Amniotic epithelial cell (primary cell): ENCODE data around the gene ABCD1.
A peak's percentile ranks its signal among the peaks of the same experiment; 100 is the strongest.
"Not testable (repeated sequence)": the region's sequence is repeated elsewhere in the genome, so short reads cannot be mapped to it uniquely, and the experiment has no call there.

ENCODE experiments used
- DNase-seq: peaks from one replicate; pipeline ENCODE4 v3.0.0-alpha.2; 2010; ENCODE audit warnings: low read depth

ABCD1 gene

GRCh38 chrX:153724252-153725038, at the start of gene ABCD1, which contains the start of gene BCAP31:
ABCD1 (plus strand) TSS chrX:153724856; CDS start chrX:153725267, 411 bp downstream.
BCAP31 (minus strand) TSS chrX:153724387; CDS start chrX:153723244, 1,143 bp downstream.
- DNase-seq, result peak; percentile 66

- no peak for DNase-seq
These were observed 43.5 kb upstream of the ABCD1 start for GRCh38 chrX:153681175-153681574.

DNA sequence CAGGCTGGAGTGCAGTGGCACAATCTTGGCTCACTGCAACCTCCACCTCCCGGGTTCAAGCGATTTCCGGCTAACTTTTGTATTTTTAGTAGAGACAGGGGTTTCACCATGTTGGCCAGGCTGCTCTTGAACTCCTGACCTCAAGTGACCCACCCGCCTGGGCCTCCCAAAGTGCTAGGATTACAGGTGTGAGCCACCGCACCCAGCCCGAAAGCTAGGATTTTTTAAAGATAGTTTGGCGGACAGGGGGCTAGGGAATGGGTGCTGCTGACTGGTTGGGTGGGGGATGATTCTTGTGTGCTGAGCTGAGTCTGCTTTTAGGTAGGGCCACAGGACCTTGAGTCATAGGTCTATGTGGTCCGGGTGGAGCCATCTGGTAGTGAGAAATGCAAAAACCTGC, 41.2 kb upstream of the ABCD1 start:
- not testable (repeated sequence) for DNase-seq

GRCh38 chrX:153684467-153685155, 40.0 kb upstream of the ABCD1 start:
- DNase-seq, result no peak

DNA sequence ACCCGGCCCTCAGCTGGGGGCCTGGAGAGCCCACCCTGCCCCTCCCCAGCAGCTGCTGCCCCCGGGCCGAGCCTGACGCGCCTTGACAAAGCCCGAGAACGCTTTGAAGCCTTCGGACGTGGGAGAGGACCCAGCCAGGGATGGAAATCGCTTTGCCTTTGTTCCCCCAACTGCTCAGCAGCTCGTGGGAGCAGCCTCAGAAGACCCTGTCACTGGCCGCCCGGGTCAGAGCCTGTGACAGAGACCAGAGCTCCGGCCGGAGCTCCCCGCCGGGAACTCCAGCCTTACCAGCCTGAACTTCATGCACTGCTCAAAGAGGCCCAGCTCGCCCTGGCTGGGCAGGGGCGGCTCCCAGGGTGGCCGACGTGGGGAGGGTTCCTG, 39.5 kb upstream of the ABCD1 start:
- no peak for DNase-seq

DNA sequence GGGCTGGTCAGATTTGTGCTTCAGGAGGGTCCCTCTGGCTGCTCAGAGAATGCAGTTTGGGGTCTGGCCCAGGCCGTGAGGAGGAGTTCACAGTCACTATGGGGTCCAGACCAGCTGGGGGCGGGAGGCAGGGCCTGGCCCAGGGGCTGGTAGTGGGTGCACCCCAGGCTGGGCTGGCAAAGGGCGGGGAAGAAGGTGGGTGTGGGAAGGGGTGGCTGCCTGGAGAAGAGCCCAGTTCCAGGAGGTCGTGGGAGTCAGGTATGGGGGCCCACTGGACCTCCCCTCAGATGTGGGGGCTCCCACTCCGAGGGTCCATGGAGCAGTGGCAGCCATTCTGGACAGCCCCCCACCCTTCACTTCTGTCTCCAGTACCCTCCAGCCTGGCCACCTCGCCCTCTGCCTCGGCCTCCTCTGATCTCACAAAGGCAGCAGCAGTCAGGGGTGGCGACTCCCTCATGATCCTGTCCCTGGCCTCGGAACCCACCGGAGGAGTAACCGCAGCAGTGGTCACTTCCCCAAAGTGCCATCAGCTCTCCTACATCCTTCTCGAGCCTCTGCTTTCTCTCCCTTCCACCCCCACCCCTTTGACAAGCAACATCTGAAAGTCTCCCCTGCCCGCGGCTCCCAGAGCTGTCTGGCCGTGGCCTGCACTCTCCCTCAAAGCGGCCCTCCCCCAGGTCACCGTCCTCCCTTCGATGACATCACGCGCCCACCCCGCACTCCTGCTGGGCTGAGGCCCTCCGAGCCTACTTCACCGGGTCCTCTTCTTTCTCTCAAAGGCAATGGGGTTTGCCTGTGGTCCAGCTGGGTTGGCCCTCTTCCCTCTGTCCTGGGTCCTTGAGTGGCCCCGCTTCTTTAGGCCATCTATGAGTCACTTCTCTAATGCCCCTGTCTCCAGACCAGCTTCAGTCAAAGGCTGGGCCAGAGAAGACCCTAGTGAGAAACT, 38.6 kb upstream of the ABCD1 start:
- no peak for DNase-seq

- no peak for DNase-seq
These were observed 37.9 kb upstream of the ABCD1 start for GRCh38 chrX:153686711-153687110.

DNA sequence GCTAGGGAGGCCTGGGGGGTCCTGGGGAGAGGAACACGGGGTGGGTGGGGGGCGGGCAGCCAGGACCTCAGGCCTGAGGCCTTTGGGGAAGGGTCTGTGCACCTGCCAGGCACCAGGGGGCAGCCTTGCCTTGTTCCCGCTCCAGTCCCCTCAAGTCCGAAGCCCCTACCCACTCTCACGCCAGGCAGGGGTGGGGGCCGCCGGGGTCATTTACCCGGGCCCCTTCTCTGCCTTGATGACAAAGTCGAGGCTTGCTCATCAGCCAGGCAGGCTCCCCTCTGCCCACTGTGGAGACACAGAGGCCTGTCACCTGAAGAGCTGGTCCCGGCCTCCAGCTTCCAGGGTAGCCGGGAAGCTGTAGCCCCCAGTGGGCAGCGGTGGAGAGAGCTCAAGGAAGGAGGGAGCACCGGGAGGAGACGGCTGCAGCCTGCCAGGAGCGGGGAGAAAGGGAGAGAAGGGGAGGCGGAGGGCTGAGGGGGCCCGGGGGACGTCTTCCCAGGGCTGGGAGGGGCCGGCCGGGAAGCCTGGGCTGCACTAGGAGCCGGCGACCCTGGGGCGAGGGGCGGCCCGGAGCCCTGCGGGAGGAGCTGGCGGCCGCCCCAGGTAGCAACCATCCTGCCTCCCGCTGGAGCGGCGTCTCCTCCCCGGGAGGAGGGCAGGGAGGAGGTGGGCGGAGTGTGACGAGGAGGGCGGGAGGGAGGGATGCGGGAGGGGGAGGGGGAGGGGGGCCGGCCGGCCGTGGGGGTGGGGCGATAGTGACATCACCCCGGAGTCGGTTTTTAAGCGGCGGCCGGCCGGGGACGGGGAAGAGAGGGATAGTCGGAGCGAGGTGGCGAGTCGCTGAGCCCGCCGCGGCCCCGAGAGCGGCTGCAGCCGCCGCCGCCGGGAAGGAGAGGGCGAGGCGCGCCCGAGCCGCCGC, 37.3 kb upstream of the ABCD1 start, which contains the start of gene SLC6A8:
SLC6A8 (plus strand) TSS at position 806 of the 919 bp plus-strand sequence. CDS start 649 bp downstream, outside the sequence.
- peak; percentile 42 for DNase-seq

- no peak for DNase-seq
These were observed 36.6 kb upstream of the ABCD1 start for GRCh38 chrX:153688071-153688470.

- DNase-seq, result no peak
These were observed 36.1 kb upstream of the ABCD1 start for GRCh38 chrX:153688506-153688905.

- no peak for DNase-seq
These were observed 35.6 kb upstream of the ABCD1 start for GRCh38 chrX:153688911-153689590.

DNA sequence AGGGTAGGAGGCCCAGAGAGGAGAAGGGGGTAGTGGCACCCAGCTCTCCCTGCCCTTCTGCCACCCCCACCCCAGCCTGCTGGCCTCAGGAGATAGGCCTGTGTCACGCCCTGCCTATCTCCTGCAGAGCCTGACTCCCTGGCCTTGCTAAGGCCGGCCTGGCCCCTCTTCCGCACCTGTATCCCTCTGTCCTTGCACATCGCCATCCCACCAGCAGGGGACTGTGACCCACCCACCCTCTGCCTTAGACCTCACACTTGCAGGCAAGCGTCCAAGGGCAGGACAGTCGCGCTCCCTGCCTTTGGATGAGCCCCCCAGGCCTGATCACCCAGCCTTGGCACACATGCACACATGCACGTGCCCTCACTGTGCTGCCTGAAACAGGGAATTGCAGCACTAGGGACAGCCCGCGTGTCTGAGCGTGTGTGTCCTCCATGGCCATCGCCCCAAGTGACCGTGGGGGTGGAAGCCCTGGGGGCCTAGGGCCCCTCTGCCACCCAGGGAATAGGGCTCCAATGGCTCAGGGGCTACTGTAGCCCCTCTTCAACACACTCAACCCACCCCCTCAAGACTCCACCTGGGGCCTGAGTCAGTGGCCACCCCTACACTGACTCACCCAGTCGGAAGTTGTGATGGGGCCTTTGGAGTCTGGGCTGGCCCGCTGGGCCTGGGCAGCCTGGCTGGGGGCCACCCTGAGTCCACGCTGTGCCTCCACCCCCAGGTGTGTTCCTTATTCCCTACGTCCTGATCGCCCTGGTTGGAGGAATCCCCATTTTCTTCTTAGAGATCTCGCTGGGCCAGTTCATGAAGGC, 34.8 kb upstream of the ABCD1 start:
- no peak for DNase-seq

DNA sequence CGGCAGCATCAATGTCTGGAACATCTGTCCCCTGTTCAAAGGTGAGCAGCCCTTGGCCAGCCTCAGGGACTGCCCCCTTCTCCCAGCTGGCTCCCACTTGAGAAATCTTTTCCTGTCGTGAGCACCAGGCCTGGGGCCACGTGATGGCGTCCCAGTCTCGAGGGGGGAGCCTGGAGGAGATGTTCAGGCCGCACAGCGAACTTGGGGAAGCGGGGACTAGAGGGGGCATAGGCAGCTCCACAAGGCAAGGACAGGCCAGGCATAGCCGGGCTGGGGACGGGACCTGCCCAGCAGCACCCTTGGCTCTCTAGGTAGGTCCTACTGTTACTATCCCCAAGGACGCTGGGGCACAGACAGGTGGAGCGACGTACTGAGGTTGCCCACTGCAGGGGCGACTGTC, 34.2 kb upstream of the ABCD1 start:
- no peak for DNase-seq

DNA sequence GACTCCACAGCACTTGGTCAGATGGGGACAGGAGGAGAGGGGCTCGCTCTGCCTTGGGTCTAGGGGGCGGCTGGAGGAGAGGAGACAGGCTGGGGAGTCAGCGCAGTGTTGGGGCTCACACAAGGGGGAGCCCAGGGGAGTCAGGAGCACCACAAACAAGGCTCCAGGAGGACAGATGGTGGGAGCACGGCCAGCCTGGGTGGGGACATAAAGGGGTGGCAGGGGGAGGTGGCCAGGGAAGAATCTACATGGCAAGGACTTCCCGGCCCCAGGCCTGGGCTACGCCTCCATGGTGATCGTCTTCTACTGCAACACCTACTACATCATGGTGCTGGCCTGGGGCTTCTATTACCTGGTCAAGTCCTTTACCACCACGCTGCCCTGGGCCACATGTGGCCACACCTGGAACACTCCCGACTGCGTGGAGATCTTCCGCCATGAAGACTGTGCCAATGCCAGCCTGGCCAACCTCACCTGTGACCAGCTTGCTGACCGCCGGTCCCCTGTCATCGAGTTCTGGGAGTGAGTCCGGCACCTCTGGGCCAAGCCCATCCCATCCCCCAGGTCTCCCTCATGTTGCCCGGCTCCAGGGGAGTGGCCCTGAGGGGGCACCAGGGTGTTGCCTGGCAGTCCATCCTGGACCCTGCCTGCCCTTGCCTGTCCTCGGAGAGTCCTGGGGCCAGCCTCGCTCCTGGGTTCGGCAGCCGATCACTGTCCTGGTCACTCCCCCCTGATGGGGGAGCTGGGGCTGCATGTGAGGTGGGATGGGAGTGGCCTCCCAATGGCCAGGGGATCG, 33.4 kb upstream of the ABCD1 start:
- DNase-seq, result not testable (repeated sequence)

DNA sequence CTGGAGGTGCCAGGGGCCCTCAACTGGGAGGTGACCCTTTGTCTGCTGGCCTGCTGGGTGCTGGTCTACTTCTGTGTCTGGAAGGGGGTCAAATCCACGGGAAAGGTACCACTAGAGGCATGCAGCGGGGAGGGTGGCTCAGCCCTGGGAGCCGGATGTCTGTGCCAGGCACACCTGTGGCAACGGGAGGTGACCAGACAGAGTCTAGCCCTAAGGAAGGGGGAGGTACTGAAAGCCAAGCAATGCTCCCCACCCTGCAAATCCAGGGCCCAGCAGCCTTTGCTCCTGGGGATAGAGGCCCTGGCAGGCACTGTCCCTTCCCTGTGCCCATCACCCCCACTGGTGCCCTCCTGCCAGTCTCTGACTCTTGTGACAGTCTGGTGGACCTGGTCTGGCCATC, 32.7 kb upstream of the ABCD1 start:
- DNase-seq, result no peak

- DNase-seq, result no peak
These were observed 32.0 kb upstream of the ABCD1 start for GRCh38 chrX:153692611-153693156.

DNA sequence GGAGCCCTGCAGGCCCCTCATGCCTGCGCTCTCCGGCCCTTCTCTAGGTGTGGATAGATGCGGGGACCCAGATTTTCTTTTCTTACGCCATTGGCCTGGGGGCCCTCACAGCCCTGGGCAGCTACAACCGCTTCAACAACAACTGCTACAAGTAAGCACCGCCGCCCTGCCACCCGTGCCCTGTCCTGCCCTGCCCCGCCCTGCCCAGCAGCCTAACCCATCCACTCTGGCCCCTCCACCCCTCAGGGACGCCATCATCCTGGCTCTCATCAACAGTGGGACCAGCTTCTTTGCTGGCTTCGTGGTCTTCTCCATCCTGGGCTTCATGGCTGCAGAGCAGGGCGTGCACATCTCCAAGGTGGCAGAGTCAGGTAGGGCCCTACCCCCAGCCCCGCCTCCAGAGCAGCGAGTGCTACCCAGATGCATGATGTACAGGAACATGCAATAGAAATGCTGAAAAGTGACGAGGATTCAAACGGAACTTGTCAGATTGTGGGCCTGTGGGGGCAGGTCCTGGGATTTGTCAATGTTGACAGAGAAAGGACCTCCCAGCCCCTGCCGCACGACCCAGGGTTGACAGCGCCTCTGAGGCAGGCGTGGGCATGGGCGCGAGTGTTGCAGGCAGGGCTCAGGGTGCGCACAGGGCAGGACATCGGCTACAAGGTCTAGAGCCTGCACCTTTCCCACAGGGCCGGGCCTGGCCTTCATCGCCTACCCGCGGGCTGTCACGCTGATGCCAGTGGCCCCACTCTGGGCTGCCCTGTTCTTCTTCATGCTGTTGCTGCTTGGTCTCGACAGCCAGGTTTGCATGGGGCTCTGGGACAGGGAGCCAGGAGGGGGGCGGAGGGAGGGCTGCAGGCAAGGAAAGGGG, 31.2 kb upstream of the ABCD1 start:
- no peak for DNase-seq
